Rectal smooth muscle tissue (tissue), 1 donor: Measurements from ENCODE around the gene CELA2B.
"Not testable (repeated sequence)": the region's sequence is repeated elsewhere in the genome, so short reads cannot be mapped to it uniquely, and the experiment has no call there.

Experiments
- H3K27ac ChIP-seq: one replicate; pipeline ENCODE4 v1.7.0; 2013; ENCODE audit warnings: low read depth, low read length, inconsistent platforms
- H3K27me3 ChIP-seq: one replicate; pipeline ENCODE4 v1.7.0; 2013; ENCODE audit warnings: low read length; ENCODE audit not compliant: control insufficient read depth, insufficient read depth
- H3K36me3 ChIP-seq: one replicate; pipeline ENCODE4 v1.7.0; 2013; ENCODE audit warnings: low read length; ENCODE audit not compliant: control insufficient read depth, insufficient read depth
- H3K4me1 ChIP-seq: one replicate; pipeline ENCODE4 v1.7.0; 2013; ENCODE audit warnings: low read length; ENCODE audit not compliant: control insufficient read depth, insufficient read depth
- H3K4me3 ChIP-seq: one replicate; pipeline ENCODE4 v1.7.0; 2013; ENCODE audit warnings: low read length
- H3K9ac ChIP-seq: one replicate; pipeline ENCODE4 v1.7.0; 2013; ENCODE audit warnings: low read length

Gene CELA2B

GRCh38 chr1:15448877-15449462, 26.9 kb upstream of the CELA2B start:
- no peak overlapping the region for H3K4me3 ChIP-seq
- H3K36me3 ChIP-seq = no peaks in the 10 kb centered on the region
- no peaks in the 10 kb centered on the region for H3K4me1 ChIP-seq
- peaks cover 2% of the 10 kb centered on the region for H3K27me3 ChIP-seq
- H3K9ac ChIP-seq = no peak overlapping the region
- no peak overlapping the region for H3K27ac ChIP-seq

- Histone ChIP-seq H3K4me3 (no peak overlapping the region), H3K27ac (no peak overlapping the region), H3K9ac (no peak overlapping the region), H3K36me3 (no peaks in the 10 kb centered on the region), H3K4me1 (no peaks in the 10 kb centered on the region), H3K27me3 (peaks cover 2% of the 10 kb centered on the region)
Observed at GRCh38 chr1:15449567-15449966, 26.3 kb upstream of the CELA2B start.

GRCh38 chr1:15451014-15451722, 24.7 kb upstream of the CELA2B start:
- Histone ChIP-seq H3K4me1 (no peaks in the 10 kb centered on the region), H3K36me3 (no peaks in the 10 kb centered on the region), H3K9ac (no peak overlapping the region), H3K27ac (no peak overlapping the region), H3K27me3 (peaks cover 2% of the 10 kb centered on the region), H3K4me3 (no peak overlapping the region)

- Histone ChIP-seq H3K4me3 (no peak overlapping the region), H3K27me3 (peaks cover 2% of the 10 kb centered on the region), H3K4me1 (no peaks in the 10 kb centered on the region), H3K27ac (no peak overlapping the region), H3K36me3 (no peaks in the 10 kb centered on the region), H3K9ac (no peak overlapping the region)
Observed at GRCh38 chr1:15452216-15452615, 23.7 kb upstream of the CELA2B start.

GRCh38 chr1:15452866-15453571, 22.9 kb upstream of the CELA2B start:
- no peaks in the 10 kb centered on the region for H3K4me1 ChIP-seq
- H3K27me3 ChIP-seq = no peaks in the 10 kb centered on the region
- no peak overlapping the region for H3K4me3 ChIP-seq
- no peak overlapping the region for H3K27ac ChIP-seq
- H3K36me3 ChIP-seq = no peaks in the 10 kb centered on the region
- no peak overlapping the region for H3K9ac ChIP-seq

GRCh38 chr1:15453734-15454133, 22.2 kb upstream of the CELA2B start:
- Histone ChIP-seq H3K27ac (no peak overlapping the region), H3K27me3 (no peaks in the 10 kb centered on the region), H3K4me1 (no peaks in the 10 kb centered on the region), H3K36me3 (no peaks in the 10 kb centered on the region), H3K9ac (no peak overlapping the region), H3K4me3 (no peak overlapping the region)

- no peak overlapping the region for H3K4me3 ChIP-seq
- H3K36me3 ChIP-seq = no peaks in the 10 kb centered on the region
- no peaks in the 10 kb centered on the region for H3K27me3 ChIP-seq
- no peak overlapping the region for H3K9ac ChIP-seq
- H3K27ac ChIP-seq = no peak overlapping the region
- no peaks in the 10 kb centered on the region for H3K4me1 ChIP-seq
Observed at GRCh38 chr1:15454256-15454655, 21.6 kb upstream of the CELA2B start.

GRCh38 chr1:15455522-15455921, 20.4 kb upstream of the CELA2B start:
- H3K4me3 ChIP-seq = no peak overlapping the region
- H3K27ac ChIP-seq = no peak overlapping the region
- no peaks in the 10 kb centered on the region for H3K4me1 ChIP-seq
- H3K9ac ChIP-seq = no peak overlapping the region
- H3K27me3 ChIP-seq = no peaks in the 10 kb centered on the region
- H3K36me3 ChIP-seq = no peaks in the 10 kb centered on the region

GRCh38 chr1:15456313-15456954, 19.5 kb upstream of the CELA2B start, which contains the start of gene CELA2A:
Gene CELA2A, plus strand, starts transcription at chr1:15456732. Its CDS starts 22 bp downstream, at chr1:15456754.
- H3K36me3 ChIP-seq = no peaks in the 10 kb centered on the region
- H3K27ac ChIP-seq = no peak within 1 kb of the TSS
- no peak within 1 kb of the TSS for H3K4me3 ChIP-seq
- no peaks in the 10 kb centered on the region for H3K27me3 ChIP-seq
- no peaks in the 10 kb centered on the region for H3K4me1 ChIP-seq
- H3K9ac ChIP-seq = no peak within 1 kb of the TSS

GRCh38 chr1:15457585-15457984, 18.3 kb upstream of the CELA2B start:
- no peak overlapping the region for H3K9ac ChIP-seq
- H3K27ac ChIP-seq = no peak overlapping the region
- H3K4me3 ChIP-seq = no peak overlapping the region
- H3K36me3 ChIP-seq = no peaks in the 10 kb centered on the region
- no peaks in the 10 kb centered on the region for H3K4me1 ChIP-seq
- H3K27me3 ChIP-seq = no peaks in the 10 kb centered on the region

GRCh38 chr1:15458388-15458787, 17.5 kb upstream of the CELA2B start:
- not testable (repeated sequence) for H3K36me3 ChIP-seq, H3K4me3 ChIP-seq, H3K27ac ChIP-seq

More at GRCh38 chr1:15458388-15458787, 17.5 kb upstream of the CELA2B start:
- H3K27me3 ChIP-seq, H3K9ac ChIP-seq, H3K4me1 ChIP-seq: not testable (repeated sequence)
